HG02884 (cell line): ENCODE data around the gene PMPCA.

Experiments
- ATAC-seq: cut with Tn5 transposase; IDR thresholded peaks from one replicate; pipeline ENCODE4 v1.9.1; 2021; ENCODE audit warnings: mild to moderate bottlenecking, moderate library complexity; ENCODE audit not compliant: unreplicated experiment

PMPCA gene

DNA sequence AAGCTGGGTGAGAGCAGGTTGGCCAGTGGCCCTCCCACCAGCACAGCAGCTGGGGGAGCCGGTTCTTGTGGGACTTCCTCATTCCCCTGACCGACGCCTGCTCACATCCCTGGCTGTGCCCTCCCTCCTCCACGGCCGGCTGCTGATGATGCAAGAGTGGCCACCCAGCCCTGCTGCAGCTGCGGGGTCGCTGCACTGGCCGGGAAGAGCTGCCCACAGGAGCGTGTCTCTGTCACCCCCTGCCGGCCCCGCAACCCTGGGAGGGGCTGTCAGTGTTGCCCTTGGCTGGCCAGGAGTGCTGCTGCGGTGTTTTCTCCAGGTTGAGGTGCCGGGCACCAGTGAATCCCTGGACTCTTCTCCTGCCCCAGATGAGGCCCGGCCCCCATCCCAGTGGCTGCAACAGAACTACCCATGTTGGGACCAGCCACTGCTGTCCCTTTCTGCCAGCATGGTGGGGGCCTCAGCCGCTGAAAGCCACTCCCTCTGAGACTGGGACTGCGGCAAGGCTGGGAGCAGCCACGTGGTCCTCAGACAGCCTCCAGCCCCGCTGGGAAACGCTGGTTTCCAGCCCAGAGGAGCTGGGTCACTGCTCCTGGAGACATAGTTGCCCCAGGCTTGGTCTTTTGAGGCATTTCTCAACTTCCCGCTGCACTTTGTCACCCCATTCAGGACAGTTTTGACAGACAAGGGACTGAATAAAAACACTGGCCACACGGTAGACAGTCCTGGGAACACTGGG, 37.7 kb upstream of the PMPCA start:
- no peak for ATAC-seq

DNA sequence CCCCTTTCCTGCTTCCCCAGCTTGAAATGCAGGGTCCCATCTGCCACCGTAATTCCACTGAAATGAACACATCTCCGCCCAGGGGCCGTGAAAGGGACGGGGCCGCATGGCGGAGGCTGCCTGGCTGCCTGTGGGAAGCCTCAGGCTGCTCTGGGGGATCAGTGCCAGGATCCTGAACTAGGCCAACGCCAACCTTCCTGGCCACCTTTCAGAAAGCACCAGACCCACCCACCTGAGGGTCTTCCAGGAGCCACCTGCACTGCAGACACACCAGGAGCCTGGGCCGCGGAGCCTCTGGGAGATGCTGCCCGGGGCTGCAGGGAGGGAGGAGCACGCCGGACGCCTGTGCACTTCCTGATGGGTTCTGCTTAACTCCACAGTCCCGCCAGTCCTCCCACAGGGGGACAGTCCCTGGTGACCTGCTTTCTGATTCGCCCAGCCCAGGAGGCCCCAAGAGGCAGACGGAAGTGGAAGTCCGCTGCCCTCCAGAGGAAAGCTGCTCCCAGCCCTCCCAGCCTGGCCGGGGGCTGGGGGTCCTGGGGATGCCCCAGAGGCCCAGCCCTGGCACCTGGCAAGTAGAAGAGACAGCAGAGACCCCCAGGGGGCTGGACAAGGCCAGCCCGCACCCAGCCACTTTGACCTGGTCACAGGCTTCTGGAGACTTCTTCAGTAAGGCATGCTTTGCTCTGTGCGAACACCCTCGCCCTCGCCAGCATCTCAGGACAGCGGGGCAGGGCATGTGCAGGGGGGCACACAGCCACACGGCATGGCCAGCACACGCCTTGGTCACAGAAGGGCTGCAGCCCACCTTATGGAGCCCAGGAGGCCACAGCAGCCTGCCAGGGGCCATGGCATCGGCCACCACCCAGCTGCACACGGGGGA, 36.9 kb upstream of the PMPCA start, which contains the start of gene CARD9:
TSS of gene CARD9 (minus strand) at position 370 of the 883 bp plus-strand sequence. CDS start 1,591 bp downstream, outside the sequence.
- no peak for ATAC-seq

DNA sequence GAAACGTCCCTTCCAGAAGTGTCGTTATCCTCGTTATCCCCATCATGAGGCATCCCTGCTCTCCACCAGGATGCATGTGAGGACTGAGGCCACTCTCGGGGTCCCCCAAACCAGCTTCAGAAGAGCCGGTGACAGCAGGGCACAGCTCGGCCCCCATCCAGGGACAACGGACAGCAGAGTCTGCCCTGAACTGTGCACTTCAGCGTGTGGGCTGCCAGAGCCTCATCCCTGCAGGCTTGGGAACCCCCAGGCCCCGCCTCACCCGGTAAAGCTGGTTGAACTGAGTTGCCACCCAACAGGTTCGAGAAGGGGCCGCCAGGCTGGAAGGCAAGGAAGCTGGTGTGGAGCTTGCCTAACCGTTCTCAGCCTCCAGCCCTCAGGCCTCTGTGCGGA, 36.3 kb upstream of the PMPCA start:
- no peak for ATAC-seq

DNA sequence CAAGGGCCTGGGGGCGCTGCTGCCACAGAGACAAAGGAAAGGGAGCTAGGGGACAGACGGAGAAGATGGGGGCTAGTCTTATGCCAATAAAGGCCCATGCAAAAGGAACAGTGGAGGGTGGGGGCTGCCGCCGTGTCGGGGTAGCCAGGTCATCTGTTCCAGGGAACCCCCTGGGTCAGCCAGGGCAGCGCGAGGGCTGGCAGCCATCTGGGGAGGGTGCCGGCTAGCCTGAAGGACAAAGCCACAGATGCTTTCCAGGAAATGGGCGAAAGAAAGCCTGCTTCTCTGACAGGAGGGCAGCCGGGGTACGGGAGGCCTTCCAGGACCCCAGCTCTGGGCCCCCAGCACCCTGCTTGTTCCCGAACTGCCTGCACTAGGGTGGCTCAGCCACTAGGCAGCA, 35.4 kb upstream of the PMPCA start:
- ATAC-seq, result no peak

DNA sequence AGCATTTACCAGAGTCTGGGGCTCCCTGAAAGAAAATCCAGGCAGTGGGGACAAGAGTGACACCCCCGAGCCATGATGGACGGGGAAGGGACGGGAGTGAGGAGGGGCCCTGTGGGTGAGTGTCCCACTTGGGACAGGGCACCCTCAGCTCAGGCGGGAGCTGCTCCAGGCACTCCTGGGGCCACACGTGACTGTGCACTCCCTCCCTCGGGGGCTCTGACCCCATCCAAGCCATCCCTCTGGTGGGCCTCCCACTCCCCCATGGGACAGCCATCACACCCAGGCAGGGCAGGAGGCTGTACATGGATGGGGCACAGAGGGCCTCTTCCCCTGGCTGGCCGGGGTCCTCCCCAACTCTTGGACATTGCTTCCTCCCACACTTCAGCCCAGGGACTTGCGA, 34.0 kb upstream of the PMPCA start:
- no peak for ATAC-seq

DNA sequence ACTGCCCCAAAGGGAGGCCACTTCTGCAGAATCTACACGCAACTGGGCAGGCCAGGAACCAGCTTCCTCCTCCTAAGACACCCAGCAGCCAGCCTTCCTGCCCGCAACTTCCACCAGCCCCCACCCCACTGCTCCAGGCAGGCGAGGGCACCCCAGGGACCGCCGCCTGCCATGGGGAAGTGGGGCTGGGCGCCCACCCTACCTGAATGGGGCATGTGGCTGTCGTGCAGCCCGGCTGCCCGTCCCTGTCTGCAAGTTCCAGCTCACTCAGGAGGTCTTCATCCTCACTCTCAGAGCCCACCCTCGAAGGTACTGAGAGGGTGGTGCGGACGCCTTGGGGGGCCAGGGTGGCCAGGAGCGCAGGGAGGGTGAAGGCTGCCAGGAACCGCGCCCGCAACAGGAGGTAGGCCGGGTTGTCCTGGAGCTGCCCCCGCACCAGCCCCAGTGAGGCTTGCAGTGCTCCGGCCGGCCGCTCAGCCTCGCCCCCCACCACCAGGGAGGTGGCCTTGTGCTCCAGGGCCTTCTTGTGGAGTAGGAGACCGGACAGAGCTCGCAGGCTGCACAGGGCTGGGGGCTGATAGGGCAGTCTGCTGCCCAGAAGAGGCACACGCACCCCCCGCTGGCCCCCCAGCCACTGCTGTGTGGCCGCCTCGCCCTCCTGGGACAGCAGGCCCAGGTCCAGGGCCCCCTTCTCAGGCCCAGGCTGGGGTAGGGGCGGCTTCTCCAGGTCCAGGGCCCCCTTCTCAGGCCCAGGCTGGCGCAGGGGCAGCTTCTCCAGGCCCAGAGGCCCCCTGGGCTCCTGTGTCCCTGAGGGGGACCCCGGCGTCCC, 32.9 kb upstream of the PMPCA start:
- no peak for ATAC-seq

DNA sequence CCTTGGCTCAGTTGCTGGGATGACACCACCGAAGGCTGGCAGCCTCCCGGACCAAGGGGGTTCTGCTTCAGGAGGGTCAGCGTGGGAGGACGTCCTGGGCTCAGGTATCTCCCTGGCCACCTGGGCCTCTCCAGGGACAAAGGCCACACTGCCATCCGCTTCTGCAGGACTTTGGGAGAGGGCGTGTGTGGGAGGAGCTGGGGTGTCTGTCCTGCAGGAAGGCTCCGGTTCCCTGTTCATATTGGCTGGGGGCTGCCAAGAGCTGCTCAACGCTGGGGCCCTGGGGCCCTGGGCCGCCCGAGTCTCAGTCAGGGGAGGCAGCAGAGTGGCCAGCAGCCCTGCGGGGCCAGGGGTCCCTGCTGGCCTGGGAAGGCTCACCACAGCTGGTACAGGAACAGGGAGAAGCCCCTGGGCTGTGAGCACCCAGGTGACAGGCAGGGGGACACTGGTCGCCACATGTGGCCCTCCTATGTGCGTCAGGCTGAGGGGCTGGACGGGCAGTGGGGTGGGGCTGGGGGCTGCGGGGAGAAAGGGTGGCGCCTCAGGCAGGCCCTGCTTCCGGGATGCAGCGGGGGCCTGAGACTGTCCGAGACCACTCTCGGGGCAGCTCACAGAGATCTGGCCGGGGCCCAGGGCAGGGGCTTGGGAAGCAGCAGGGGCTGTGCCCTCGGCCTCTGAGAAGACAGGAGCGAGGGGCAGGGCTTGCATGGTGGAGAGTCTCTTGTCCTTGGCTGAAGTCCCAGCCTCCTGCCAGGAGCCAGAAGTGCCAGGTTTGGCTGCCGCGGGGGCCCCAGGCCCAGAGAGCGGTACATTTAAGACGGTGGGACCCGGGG, 32.1 kb upstream of the PMPCA start:
- no peak for ATAC-seq

DNA sequence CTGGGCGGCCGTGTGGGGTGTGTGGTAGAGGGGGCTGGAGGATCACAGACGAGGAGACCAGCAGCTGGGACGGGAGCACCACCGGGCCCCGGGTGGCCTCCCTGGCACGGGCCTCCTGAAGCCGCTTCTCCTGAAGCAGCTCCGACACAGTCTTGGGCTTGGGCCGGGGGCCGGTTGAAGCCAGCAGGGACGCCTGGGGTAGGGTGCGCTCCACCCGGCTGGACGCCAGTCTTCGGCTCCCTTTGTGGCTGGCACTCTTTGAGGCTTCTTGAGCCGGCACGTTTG, 31.5 kb upstream of the PMPCA start:
- no peak for ATAC-seq

DNA sequence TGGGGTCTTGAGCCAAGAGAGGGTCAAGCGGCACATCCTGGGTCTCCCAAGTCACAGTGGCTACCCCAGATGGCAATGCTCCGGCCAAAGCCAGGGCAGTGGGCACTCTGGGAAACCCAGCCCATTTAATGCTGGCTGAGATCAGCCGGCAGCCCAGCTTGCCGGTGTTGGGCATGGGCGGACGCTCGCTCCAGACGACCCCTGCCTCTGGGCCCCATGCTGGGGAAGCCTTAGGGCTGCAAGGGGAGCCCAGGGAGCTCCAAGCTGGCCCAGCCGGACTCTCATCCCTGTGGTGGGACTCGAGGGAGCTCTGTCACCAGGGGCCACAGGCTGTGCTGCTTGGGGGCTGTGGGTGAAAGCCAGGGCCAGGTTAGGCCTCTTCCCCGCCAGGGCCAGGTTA, 31.1 kb upstream of the PMPCA start:
- no peak for ATAC-seq

DNA sequence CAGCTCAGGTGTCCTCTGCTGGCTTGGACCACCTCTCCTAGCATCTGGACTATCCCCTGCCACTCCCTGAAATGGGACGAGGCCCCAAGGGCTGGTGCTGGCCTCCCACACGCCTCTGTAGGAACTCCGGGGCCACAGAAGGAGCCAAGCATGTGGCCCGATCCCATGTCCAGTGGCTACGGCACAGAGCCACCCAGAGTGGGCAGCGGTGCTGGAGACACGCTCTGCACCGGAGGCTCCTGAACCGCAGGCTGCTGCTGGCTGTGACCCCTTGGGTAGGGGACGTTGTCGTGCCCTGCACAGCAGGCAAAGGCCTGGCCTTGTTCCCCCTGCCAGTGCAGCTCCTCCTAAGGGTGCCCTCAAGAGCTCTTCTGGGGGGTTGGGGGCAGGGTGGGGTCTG, 30.6 kb upstream of the PMPCA start:
- ATAC-seq, result no peak

DNA sequence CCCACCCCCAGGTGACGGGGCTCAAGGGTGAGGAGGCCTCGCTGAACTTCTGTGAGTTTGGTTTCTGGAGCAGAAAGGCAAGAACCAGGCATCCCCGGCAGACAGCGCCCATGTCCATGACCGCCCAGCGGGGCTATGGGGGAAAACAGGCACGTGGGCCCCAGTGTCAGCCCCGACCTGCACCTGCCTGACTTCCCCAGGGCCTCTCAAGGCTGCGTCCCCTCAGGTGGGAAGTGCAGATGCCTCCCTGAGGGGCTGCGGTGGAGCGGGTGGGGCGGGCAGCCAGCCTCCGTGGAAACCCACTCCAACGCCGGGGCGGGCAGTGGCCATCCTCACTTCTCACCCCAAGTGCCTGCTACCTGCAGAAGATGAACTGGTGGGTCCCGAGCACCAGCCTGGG, 30.1 kb upstream of the PMPCA start:
- no peak for ATAC-seq

DNA sequence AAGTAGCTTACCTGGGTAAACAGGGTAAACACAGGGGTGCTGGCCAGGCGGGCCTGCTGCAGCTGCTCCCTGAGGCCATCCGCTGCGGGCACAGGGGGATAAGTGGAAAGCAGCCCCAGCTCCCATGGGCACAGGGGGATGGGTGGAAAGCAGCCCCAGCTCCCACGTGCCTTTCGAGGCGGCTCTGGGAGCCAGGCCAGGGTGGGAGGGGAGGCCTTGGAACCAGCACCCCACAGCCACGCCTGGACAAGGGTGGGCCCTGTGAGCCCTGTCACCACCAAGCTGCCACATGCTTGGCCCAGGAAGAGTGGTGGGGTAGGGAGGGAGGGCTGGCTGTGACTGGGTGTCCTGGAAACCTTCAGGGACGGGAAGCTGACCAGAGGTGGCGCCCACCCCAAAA, 29.1 kb upstream of the PMPCA start:
- no peak for ATAC-seq

DNA sequence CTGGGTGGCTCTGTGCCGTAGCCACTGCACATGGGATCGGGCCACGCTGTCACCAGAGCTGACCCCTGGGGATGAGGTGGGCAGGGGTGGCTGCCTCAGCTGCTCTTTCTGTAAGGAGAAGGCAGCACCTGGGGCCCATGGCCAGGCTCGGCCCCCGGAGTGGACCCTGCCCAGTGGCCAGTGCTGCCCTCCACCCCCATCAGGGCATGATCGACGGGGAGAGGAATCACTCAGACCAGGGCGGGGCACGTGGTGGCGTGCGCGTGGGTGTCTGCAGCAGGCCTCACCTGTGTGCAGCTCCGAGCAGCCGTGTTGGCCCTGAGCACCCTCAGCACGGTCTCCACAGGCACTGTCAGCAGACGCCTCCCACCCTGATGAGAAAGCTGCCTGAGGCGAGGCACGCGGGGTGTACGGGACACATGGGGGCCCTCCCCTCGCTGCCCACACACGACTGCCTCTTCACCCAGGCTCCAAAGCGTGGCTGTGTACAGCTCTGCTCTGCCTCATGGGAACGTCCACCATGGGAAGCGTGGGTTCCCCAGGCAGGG, 28.4 kb upstream of the PMPCA start:
- ATAC-seq, result no peak

DNA sequence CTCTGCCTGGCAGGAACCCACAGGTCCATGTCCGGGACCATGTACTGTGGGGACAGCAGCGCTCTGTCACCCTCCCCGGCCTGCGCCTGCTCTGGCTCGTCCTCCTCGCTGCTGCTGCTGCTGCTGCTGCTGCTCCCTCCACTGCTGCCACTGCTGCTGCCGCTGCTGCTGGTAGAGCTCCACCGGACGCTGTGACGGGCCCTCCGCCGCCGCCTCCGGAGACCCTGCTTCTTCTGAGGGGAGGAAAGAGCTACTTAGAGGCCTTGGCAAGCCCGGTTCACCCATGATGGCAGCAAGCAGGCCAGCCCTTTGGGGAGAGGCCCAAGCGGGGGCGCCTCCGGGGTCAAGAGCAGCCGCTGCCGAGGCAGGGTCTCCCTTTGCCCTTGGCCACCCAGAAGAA, 27.0 kb upstream of the PMPCA start:
- ATAC-seq, result no peak

DNA sequence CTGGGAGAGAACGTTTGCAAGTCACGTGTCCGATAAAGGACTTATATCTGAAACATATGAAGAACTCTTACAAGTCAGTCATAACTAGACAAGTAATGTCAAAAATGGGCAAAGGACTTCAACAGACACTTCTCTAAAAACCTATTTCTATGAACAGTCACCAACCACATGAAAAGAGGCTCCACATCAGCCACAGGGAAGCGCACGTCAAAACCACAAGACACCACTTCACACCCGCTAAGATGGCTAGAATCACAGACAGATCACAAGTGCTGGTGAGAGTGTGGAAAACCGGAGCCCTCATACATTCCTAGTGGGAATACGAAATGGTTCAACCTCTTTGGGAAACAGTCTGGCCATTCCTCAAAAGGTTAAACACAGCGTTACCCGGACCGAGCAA, 25.4 kb upstream of the PMPCA start:
- no peak for ATAC-seq

DNA sequence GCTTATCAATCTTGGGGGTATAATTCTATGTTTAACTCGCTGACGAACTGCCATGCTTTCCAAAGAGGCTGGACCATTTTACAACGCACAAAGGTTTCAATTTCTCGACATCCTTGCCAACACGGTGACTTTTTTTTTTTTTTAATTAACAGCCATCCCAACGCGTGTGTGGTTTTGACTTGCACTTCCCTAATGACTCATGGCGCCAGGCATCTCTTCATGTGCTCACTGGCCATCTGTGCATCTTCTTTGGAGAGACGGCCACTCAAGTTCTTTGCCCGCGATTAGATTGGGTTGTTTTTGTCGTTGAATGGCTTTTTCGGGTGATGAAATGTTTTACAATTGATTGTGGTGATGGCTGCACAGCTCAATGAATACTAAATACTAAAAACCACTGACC, 24.4 kb upstream of the PMPCA start:
- no peak for ATAC-seq

DNA sequence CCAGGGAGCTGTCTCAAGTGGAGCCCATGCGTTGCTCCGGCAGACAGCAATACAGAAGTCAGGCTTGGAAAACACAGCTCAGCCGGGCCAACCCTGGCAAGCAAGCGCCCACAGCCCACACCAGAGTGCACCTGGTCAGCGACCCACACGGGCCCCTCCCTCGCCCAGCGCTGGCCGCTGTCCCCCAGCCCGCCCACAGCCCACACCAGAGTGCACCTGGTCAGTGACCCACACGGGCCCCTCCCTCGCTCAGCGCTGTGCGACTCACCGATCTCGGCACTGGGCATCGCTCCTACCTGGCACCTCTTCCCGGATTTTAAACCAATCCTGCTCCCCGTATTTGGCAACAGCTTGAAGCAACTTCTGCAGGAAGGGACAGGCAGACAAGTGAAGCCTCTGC, 23.2 kb upstream of the PMPCA start:
- no peak for ATAC-seq

DNA sequence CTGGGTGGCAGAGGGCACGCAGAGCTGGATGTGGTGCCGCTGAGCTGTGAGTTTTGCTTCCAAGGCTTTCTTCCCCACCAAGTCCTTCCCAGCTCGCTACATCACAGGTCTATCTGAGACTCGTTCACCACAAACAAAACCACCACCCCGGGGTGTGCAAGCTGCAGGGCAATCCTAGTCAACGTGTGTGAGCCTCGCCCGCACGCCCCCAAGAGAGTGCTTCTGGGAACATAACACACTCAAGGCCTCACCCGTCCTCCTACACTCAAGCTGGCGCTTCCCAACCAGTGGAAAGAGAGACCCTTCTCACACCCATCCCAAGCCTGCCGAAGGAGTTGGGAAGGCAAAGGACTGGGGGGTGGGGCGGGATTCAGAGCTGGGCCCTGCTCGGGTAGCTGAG, 21.1 kb upstream of the PMPCA start:
- ATAC-seq, result no peak

DNA sequence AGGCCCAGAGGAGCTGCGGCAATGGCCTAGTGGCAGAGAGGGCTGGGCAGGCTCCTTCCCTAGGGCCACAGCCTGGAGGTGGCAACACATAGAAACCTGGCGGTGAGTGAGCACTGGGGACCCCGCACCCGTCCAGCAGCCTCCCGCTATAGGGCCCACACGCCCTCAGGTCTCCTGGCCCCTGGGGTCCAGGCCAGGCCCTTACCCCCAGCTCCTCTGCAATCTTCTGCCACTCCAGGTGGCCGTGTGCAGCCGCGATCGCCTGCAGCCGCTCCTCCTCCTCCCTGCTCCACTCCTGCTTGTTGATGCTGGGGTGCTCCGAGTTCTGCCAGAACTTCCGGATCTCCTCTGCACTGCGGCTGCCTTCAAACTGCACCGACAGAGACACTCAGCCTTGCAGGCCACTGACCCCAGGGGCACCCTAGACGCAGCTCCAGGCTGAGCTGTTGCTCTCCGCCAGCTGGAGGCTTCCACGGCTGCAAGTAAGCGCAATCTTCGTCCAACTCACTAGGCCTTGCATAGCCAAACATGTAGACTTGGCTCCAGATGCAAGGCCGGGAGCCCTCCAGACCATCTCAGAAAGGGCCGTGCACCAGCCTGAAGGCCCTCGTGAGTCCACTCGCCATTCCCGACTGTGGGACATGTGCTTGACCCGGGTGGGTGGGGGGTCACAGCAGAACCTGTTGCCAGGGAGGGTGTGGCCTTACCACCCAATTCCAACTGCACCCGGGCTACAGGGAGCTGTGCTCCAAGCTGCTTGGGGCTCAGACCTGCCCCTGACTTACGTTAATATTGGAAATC, 18.5 kb upstream of the PMPCA start:
- no peak for ATAC-seq
